Fibroblast of the aortic adventitia (primary cell): ENCODE measurements around the gene DRD4. TPM values are rescaled to one million over a fixed set of nuclear protein-coding genes. Genes with fewer than 3 reads are reported as not detected.
A peak's percentile ranks its signal among the peaks of the same experiment; 100 is the strongest.
"Not testable (repeated sequence)": the region's sequence is repeated elsewhere in the genome, so short reads cannot be mapped to it uniquely, and the experiment has no call there.

Experiments
- DNase-seq: peaks from one replicate; pipeline ENCODE4 v3.0.0-alpha.2; 2010; ENCODE audit warnings: low read depth
- H3K4me3 ChIP-seq: 2 replicates; pipeline ENCODE4 v1.5.1; 2011; ENCODE audit warnings: low read depth, mild to moderate bottlenecking, control low read depth, low read length, moderate library complexity
- CTCF ChIP-seq: IDR thresholded peaks from 2 replicates; pipeline ENCODE4 v1.5.1; 2011; ENCODE audit warnings: mild to moderate bottlenecking, low read length, control low read depth, inconsistent platforms; ENCODE audit not compliant: insufficient read depth
- total RNA-seq: library from RNA; depleted of rRNA; stranded (reverse); fragments of >200 nt; gene quantifications from 2 replicates; pipeline ENCODE4 v1.2.3, GENCODE V29; 2012; ENCODE audit warnings: low replicate concordance

The DRD4 gene
- total RNA-seq, 1 donor: 0.09 TPM

GRCh38 chr11:645536-645935 is 8.5 kb downstream of the DRD4 start:
- no peak for DNase-seq
- H3K4me3 ChIP-seq: no peak overlapping the region
- no peak for TF ChIP-seq CTCF

GRCh38 chr11:646214-646613 is 9.1 kb downstream of the DRD4 start:
- no peak for DNase-seq
- TF ChIP-seq CTCF: no peak

DNA sequence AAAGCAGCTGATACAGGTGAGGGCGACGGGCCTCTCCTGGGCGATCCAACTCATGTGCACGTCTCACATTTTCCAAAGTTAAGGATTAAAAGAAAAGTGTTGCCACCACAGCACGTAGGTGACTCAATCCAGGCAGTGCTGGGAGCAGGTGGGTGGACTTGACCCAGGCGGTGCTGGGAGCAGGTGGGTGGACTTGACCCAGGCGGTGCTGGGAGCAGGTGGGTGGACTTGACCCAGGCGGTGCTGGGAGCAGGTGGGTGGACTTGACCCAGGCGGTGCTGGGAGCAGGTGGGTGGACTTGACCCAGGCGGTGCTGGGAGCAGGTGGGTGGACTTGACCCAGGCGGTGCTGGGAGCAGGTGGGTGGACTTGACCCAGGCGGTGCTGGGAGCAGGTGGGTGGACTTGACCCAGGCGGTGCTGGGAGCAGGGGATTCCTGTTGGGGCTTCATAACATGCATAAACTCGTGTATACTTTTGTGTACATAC is 10.6 kb downstream of the DRD4 start:
- not testable (repeated sequence) for DNase-seq, H3K4me3 ChIP-seq

More at GRCh38 chr11:646214-646613, 9.1 kb downstream of the DRD4 start:
- H3K4me3 ChIP-seq: no peak overlapping the region

GRCh38 chr11:650482-650881 is 13.4 kb downstream of the DRD4 start:
- DNase-seq: peak; percentile 20
- TF ChIP-seq CTCF: no peak
- no peak overlapping the region for H3K4me3 ChIP-seq

DNA sequence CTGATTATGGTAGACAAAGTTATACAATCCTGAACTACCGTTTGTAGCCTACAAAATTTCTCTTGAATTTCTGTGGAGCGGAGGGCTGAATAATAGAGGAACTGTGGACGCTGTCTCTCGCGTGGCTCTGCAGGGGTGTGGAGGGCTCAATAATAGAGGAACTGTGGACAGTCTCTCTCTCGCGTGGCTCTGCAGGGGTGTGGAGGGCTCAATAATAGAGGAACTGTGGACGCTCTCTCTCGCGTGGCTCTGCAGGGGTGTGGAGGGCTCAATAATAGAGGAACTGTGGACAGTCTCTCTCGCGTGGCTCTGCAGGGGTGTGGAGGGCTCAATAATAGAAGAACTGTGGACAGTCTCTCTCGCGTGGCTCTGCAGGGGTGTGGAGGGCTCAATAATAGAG is 16.1 kb downstream of the DRD4 start:
- DNase-seq, H3K4me3 ChIP-seq: not testable (repeated sequence)

DNA sequence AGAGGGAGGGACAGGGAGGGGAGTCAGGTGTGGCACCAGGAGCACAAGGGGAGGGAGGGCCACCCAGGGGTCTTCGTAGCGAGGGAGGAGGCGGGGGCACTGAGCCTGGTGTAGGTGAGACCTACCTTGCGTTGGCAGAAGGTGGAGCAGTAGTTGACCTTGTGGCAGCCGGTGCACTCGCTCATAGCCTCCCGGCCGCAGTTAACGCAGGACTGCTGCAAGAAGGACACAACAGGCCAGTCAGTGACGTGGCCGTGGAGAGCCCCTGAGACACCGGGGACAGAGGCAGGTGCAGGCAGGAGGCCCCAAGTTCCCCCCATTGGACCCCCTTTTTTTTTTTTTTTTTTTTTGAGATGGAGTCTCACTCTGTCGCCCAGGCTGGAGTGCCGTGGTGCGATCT is 16.8 kb downstream of the DRD4 start:
- no peak for TF ChIP-seq CTCF
- no peak overlapping the region for H3K4me3 ChIP-seq
- no peak for DNase-seq

- not testable (repeated sequence) for H3K4me3 ChIP-seq, DNase-seq
Measured at GRCh38 chr11:654444-654843, 17.4 kb downstream of the DRD4 start.

- no peak for DNase-seq
- no peak overlapping the region for H3K4me3 ChIP-seq
- TF ChIP-seq CTCF: no peak
Measured at GRCh38 chr11:655036-655726, 18.1 kb downstream of the DRD4 start.

GRCh38 chr11:656426-656825 is 19.4 kb downstream of the DRD4 start:
- DNase-seq: no peak
- TF ChIP-seq CTCF: no peak
- H3K4me3 ChIP-seq: no peak overlapping the region
